GM19324 (cell line): ENCODE results near the gene MCRIP2.
"Not testable (repeated sequence)": the region's sequence is repeated elsewhere in the genome, so short reads cannot be mapped to it uniquely, and the experiment has no call there.

Experiments used
- ATAC-seq: cut with Tn5 transposase; IDR thresholded peaks from one replicate; pipeline ENCODE4 v1.9.1; 2021; ENCODE audit warnings: mild to moderate bottlenecking, moderate library complexity; ENCODE audit not compliant: unreplicated experiment, low FRiP score

The MCRIP2 gene

GRCh38 chr16:641326-642188, at the start of gene MCRIP2:
MCRIP2 (plus strand) TSS chr16:641828; CDS start chr16:641992, 164 bp downstream.
- peak; percentile 57 for ATAC-seq

GRCh38 chr16:591892-592517, 49.6 kb upstream of the MCRIP2 start:
- no peak for ATAC-seq

GRCh38 chr16:592518-593306, 48.9 kb upstream of the MCRIP2 start:
- no peak for ATAC-seq

GRCh38 chr16:593406-593805, 48.2 kb upstream of the MCRIP2 start:
- no peak for ATAC-seq

GRCh38 chr16:593807-594206, 47.8 kb upstream of the MCRIP2 start:
- no peak for ATAC-seq

- no peak for ATAC-seq
Measured at GRCh38 chr16:595094-595528, 46.5 kb upstream of the MCRIP2 start.

GRCh38 chr16:595942-596735, 45.5 kb upstream of the MCRIP2 start:
- ATAC-seq: no peak

GRCh38 chr16:596736-597060, 44.9 kb upstream of the MCRIP2 start:
- no peak for ATAC-seq

- not testable (repeated sequence) for ATAC-seq
Measured at GRCh38 chr16:597655-598054, 44.0 kb upstream of the MCRIP2 start.

GRCh38 chr16:598823-599739, 42.5 kb upstream of the MCRIP2 start:
- no peak for ATAC-seq

GRCh38 chr16:600781-601180, 40.8 kb upstream of the MCRIP2 start:
- no peak for ATAC-seq

- ATAC-seq: no peak
Measured at GRCh38 chr16:603933-604332, 37.7 kb upstream of the MCRIP2 start.

- no peak for ATAC-seq
Measured at GRCh38 chr16:606656-607307, 34.8 kb upstream of the MCRIP2 start.

- ATAC-seq: no peak
Measured at GRCh38 chr16:608019-608418, 33.6 kb upstream of the MCRIP2 start.

- no peak for ATAC-seq
Measured at GRCh38 chr16:609316-609715, 32.3 kb upstream of the MCRIP2 start.

- ATAC-seq: no peak
Measured at GRCh38 chr16:609984-610383, 31.6 kb upstream of the MCRIP2 start.

- no peak for ATAC-seq
Measured at GRCh38 chr16:610513-611381, 30.9 kb upstream of the MCRIP2 start.

- ATAC-seq: no peak
Measured at GRCh38 chr16:615122-615521, 26.5 kb upstream of the MCRIP2 start.
